Right atrium auricular region (tissue), 2 donors: ENCODE measurements around the gene TAF1A. TPM values are rescaled to one million over a fixed set of nuclear protein-coding genes. Genes with fewer than 3 reads are reported as not detected.
A peak's percentile ranks its signal among the peaks of the same experiment; 100 is the strongest.

Source experiments
- DNase-seq: peaks from one replicate; pipeline ENCODE4 v3.0.0-alpha.2; 2019; ENCODE audit warnings: low spot score
- H3K27ac ChIP-seq, 2 donors: fragments of 200-600 bp; sonication (generic); 1 replicate in 1 of 2; 2 replicates in 1 of 2; pipeline ENCODE4 v1.5.1; 2016 to 2019
- H3K27me3 ChIP-seq, 2 donors: fragments of 200-600 bp; sonication (generic); one replicate each; pipeline versions ENCODE4 v1.5.1 to v1.6.0; 2017 to 2019
- H3K36me3 ChIP-seq: fragments of 200-600 bp; sonication (generic); one replicate; pipeline ENCODE4 v1.5.1; 2016
- H3K4me1 ChIP-seq, 2 donors: fragments of 200-600 bp; sonication (generic); one replicate each; pipeline versions ENCODE4 v1.5.1 to v1.6.0; 2017 to 2019
- H3K4me3 ChIP-seq, 2 donors: fragments of 200-600 bp; sonication (generic); 1 replicate in 1 of 2; 2 replicates in 1 of 2; pipeline ENCODE4 v1.5.1; 2017 to 2019; ENCODE audit warnings: mild to moderate bottlenecking in 1 of 2, moderate library complexity in 1 of 2
- H3K9me3 ChIP-seq, 2 donors: fragments of 200-600 bp; sonication (generic); one replicate each; pipeline ENCODE4 v1.5.1; 2019
- CTCF ChIP-seq, 2 donors: fragments of 200-600 bp; sonication (generic); IDR thresholded peaks; one replicate each; pipeline ENCODE4 v1.5.1; 2019; ENCODE audit warnings: antibody characterized with exemption in 2 of 2
- total RNA-seq, 2 donors: library from RNA; depleted of rRNA; stranded (reverse); fragments of >200 nt; gene quantifications; one replicate each; pipeline ENCODE4 v1.1.0, GENCODE V29; 2016

TAF1A gene
- total RNA-seq, 2 donors from 2014 or later: 1.3 to 2.7 TPM

GRCh38 chr1:222627232-222627631 lies 37.5 kb upstream of the TAF1A start:
- no peak for TF ChIP-seq CTCF (IDR thresholded peaks at IDR 0.05)
- Histone ChIP-seq H3K9me3 (no peaks in the 10 kb centered on the region), H3K4me1 (peaks cover 0 to 5% of the 10 kb centered on the region in 2 donors), H3K36me3 (peaks cover 49% of the 10 kb centered on the region), H3K4me3 (no peak overlapping the region), H3K27me3 (no peaks in the 10 kb centered on the region), H3K27ac (peak overlapping the region in 1 of 2 donors; percentile 56)
- peak; percentile 77 for DNase-seq

- H3K36me3 ChIP-seq: peaks cover 42% of the 10 kb centered on the region
- no peak for TF ChIP-seq CTCF (IDR thresholded peaks at IDR 0.05)
- H3K27me3 ChIP-seq: no peaks in the 10 kb centered on the region
- no peak overlapping the region for H3K27ac ChIP-seq
- H3K4me1 ChIP-seq: peaks cover 0 to 10% of the 10 kb centered on the region in 2 donors
- no peaks in the 10 kb centered on the region for H3K9me3 ChIP-seq
- no peak for DNase-seq
- no peak overlapping the region for H3K4me3 ChIP-seq
Measured at GRCh38 chr1:222624214-222624613, 34.5 kb upstream of the TAF1A start.

GRCh38 chr1:222623458-222623857 lies 33.7 kb upstream of the TAF1A start:
- Histone ChIP-seq H3K36me3 (peaks cover 34% of the 10 kb centered on the region), H3K4me1 (peaks cover 0 to 13% of the 10 kb centered on the region in 2 donors), H3K27ac (no peak overlapping the region), H3K9me3 (no peaks in the 10 kb centered on the region), H3K27me3 (no peaks in the 10 kb centered on the region), H3K4me3 (no peak overlapping the region)
- DNase-seq: no peak
- no peak for TF ChIP-seq CTCF (IDR thresholded peaks at IDR 0.05)

GRCh38 chr1:222622765-222623164 lies 33.0 kb upstream of the TAF1A start:
- Histone ChIP-seq H3K27ac (no peak overlapping the region), H3K36me3 (peaks cover 31% of the 10 kb centered on the region), H3K4me3 (no peak overlapping the region), H3K27me3 (no peaks in the 10 kb centered on the region), H3K4me1 (peaks cover 0 to 13% of the 10 kb centered on the region in 2 donors), H3K9me3 (no peaks in the 10 kb centered on the region)
- no peak for TF ChIP-seq CTCF (IDR thresholded peaks at IDR 0.05)
- DNase-seq: no peak

GRCh38 chr1:222620566-222620965 lies 30.8 kb upstream of the TAF1A start:
- no peak for DNase-seq
- peaks cover 18% of the 10 kb centered on the region for H3K36me3 ChIP-seq
- TF ChIP-seq CTCF (IDR thresholded peaks at IDR 0.05): no peak
- no peak overlapping the region for H3K4me3 ChIP-seq
- peaks cover 0 to 19% of the 10 kb centered on the region in 2 donors for H3K4me1 ChIP-seq
- H3K27me3 ChIP-seq: no peaks in the 10 kb centered on the region
- H3K27ac ChIP-seq: no peak overlapping the region
- no peaks in the 10 kb centered on the region for H3K9me3 ChIP-seq

GRCh38 chr1:222618880-222619596 lies 29.3 kb upstream of the TAF1A start:
- peaks cover 0 to 18% of the 10 kb centered on the region in 2 donors for H3K4me1 ChIP-seq
- H3K9me3 ChIP-seq: no peaks in the 10 kb centered on the region
- peak overlapping the region; percentile 82 to 86 for H3K27ac ChIP-seq
- H3K36me3 ChIP-seq: peaks cover 6% of the 10 kb centered on the region
- no peak for DNase-seq
- peak overlapping the region; percentile 98 to 99 for H3K4me3 ChIP-seq
- TF ChIP-seq CTCF (IDR thresholded peaks at IDR 0.05): no peak
- H3K27me3 ChIP-seq: no peaks in the 10 kb centered on the region
